Activated naive CD4-positive, alpha-beta T cell treated with anti-CD3 and anti-CD28 coated beads, Interleukin-2, amount 50 U/mL, for 72 hours (primary cell): ENCODE measurements around the gene MYO18B. TPM values are rescaled to one million over a fixed set of nuclear protein-coding genes. Genes with fewer than 3 reads are reported as not detected.

ENCODE experiments used
- ATAC-seq, 2 donors: fragments of 150-1000 bp; cut with Tn5 transposase; 2 replicates each; pipeline ENCODE4 v1.10.0; 2021; ENCODE audit warnings: mild to moderate bottlenecking in 2 of 2, moderate library complexity in 2 of 2
- DNase-seq, 2 donors: peaks; one replicate each; pipeline ENCODE4 v3.0.0; 2021 to 2022; ENCODE audit warnings: low spot score in 2 of 2
- H3K27ac Mint-ChIP-seq, 2 donors: one replicate each; pipeline ENCODE4 v1.8.0; 2022; ENCODE audit warnings: mild to moderate bottlenecking in 2 of 2, mixed read lengths in 2 of 2
- H3K36me3 Mint-ChIP-seq, 2 donors: one replicate each; pipeline ENCODE4 v1.8.0; 2022; ENCODE audit warnings: mixed read lengths in 2 of 2
- H3K9me3 Mint-ChIP-seq, 2 donors: one replicate each; pipeline ENCODE4 v1.8.0; 2022; ENCODE audit warnings: mixed read lengths in 2 of 2
- total RNA-seq, 2 donors: library from RNA; stranded (reverse); gene quantifications; one replicate each; pipeline ENCODE4 v1.2.3, GENCODE V29; 2022

Gene MYO18B
- total RNA-seq, 2 donors from 2014 or later = 0.98 to 5.9 TPM

GRCh38 chr22:26019596-26019995 is 277.6 kb downstream of the MYO18B start:
- DNase-seq (no peak), ATAC-seq (no peak)
- Mint-ChIP-seq H3K27ac (no peak overlapping the region), H3K36me3 (no peaks in the 10 kb centered on the region), H3K9me3 (peaks cover 6 to 16% of the 10 kb centered on the region in 2 donors)

GRCh38 chr22:26021516-26021915 is 279.5 kb downstream of the MYO18B start:
- no peak for ATAC-seq

GRCh38 chr22:26023104-26023775 is 281.3 kb downstream of the MYO18B start:
- H3K27ac Mint-ChIP-seq = no peak overlapping the region
- no peaks in the 10 kb centered on the region for H3K36me3 Mint-ChIP-seq
- DNase-seq (no peak), ATAC-seq (no peak)
- peaks cover 6 to 8% of the 10 kb centered on the region in 2 donors for H3K9me3 Mint-ChIP-seq

More at GRCh38 chr22:26021516-26021915, 279.5 kb downstream of the MYO18B start:
- Mint-ChIP-seq H3K27ac (no peak overlapping the region), H3K9me3 (peaks cover 6 to 8% of the 10 kb centered on the region in 2 donors), H3K36me3 (no peaks in the 10 kb centered on the region)
- no peak for DNase-seq

GRCh38 chr22:26025626-26026025 is 283.6 kb downstream of the MYO18B start:
- ATAC-seq = no peak
- no peak for DNase-seq
- peaks cover 6 to 8% of the 10 kb centered on the region in 2 donors for H3K9me3 Mint-ChIP-seq
- H3K36me3 Mint-ChIP-seq = no peaks in the 10 kb centered on the region
- no peak overlapping the region for H3K27ac Mint-ChIP-seq

DNA sequence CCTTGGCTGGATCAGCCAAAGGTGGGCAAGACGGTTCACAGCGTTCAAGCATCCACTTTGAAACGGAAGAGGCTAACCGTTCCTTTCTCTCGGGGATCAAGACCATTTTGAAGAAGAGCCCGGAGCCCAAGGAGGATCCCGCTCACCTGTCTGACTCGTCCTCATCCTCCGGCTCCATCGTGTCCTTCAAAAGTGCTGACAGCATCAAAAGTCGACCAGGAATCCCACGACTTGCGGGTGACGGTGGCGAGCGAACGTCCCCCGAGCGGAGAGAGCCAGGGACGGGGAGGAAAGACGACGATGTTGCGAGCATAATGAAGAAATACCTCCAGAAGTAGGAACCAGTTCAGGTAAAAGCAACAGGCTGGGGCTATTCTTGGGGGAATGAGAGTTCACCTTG is 285.4 kb downstream of the MYO18B start:
- no peaks in the 10 kb centered on the region for H3K36me3 Mint-ChIP-seq
- ATAC-seq (no peak), DNase-seq (no peak)
- H3K9me3 Mint-ChIP-seq = peaks cover 5 to 6% of the 10 kb centered on the region in 2 donors
- H3K27ac Mint-ChIP-seq = no peak overlapping the region

DNA sequence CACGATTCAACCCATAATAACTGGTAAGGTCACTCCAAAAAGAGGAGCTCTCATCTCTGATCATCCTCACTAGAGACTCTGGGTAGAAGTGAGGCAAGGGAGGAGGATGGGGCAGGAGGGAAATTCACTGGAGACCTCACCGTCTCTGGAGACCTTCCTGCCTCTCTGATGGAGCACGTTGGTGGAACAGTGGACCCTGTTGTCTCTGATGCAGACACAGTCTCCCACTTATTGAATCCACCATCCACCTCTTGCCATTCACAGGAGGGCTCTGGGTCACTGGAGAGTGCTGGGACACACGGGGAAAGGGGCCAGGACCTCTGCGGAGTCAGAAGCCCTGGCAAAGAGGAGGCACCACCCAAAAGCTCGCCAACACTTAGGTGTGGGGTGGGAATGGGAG is 289.7 kb downstream of the MYO18B start:
- no peak for DNase-seq
- Mint-ChIP-seq H3K27ac (no peak overlapping the region), H3K9me3 (peaks cover 4 to 16% of the 10 kb centered on the region in 2 donors), H3K36me3 (peaks cover 0 to 12% of the 10 kb centered on the region in 2 donors)
- ATAC-seq = no peak

GRCh38 chr22:26033071-26033470 is 291.1 kb downstream of the MYO18B start:
- no peak for ATAC-seq
- peaks cover 0 to 14% of the 10 kb centered on the region in 2 donors for H3K36me3 Mint-ChIP-seq
- peaks cover 5 to 21% of the 10 kb centered on the region in 2 donors for H3K9me3 Mint-ChIP-seq
- no peak for DNase-seq
- H3K27ac Mint-ChIP-seq = no peak overlapping the region

DNA sequence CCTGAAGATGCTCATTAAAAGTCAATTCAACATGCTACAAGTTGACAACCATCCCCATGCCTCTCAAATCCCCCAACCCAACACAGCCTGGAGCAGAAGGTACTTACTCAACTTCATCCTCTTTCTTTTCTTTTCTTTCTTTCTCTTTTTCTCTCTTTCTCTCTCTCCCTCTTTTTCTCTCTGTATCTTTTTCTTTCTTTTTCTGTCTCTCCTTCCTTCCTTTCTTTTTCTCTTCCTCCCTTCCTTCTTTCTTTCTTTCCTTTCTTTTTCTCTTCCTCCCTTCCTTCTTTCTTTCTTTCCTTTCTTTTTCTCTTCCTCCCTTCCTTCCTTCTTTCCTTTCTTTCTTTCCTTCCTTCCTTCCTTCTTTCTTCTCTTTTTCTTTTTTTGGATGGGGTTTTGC is 291.6 kb downstream of the MYO18B start:
- ATAC-seq (no peak), DNase-seq (no peak)
- Mint-ChIP-seq H3K27ac (no peak overlapping the region), H3K36me3 (peaks cover 0 to 14% of the 10 kb centered on the region in 2 donors), H3K9me3 (peaks cover 5 to 21% of the 10 kb centered on the region in 2 donors)

DNA sequence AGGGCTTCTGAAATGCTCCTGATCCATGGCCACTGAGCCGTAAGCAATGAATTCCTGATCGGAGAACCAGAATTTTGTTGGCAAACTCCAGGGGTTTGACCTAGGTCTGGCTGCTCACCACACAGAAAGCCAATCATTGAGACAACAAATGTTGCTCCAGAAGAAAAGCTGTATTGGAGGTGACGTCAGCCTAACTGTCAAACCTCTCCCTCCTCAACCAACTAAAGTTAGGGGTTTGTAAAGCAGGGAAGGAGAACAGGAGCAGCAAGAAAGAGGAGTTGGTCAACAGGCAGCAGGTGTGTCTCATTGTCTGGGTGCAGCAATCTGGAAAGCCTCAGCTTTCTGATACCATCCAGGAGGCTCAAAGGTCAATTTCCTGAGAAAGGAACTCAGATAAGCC is 293.5 kb downstream of the MYO18B start:
- Mint-ChIP-seq H3K36me3 (peaks cover 0 to 20% of the 10 kb centered on the region in 2 donors), H3K9me3 (peaks cover 5 to 21% of the 10 kb centered on the region in 2 donors), H3K27ac (no peak overlapping the region)
- no peak for ATAC-seq
- no peak for DNase-seq

GRCh38 chr22:26038365-26038764 is 296.4 kb downstream of the MYO18B start:
- Mint-ChIP-seq H3K36me3 (peaks cover 0 to 20% of the 10 kb centered on the region in 2 donors), H3K27ac (no peak overlapping the region), H3K9me3 (peaks cover 5 to 21% of the 10 kb centered on the region in 2 donors)
- ATAC-seq (no peak), DNase-seq (no peak)

DNA sequence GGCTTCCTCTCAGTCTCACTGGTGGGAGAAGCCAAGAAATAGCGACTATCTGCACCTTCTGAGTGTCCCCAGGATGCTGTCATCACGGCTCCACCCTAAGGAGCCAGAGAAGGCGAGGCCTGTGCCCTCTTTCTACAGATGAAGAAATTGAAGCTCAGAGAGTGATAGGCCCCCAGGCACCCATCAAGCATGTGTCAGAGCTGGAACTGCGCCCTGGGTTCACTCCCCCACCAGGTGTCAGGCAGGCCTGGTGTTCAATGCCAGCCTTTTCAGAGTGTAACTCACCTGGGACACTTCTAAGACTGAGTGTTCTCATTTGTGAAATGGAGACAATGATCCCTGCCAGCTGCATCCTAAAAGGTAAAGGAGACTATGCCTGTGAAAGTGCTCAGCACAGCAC is 299.9 kb downstream of the MYO18B start:
- DNase-seq (no peak), ATAC-seq (no peak)
- H3K27ac Mint-ChIP-seq = no peak overlapping the region
- H3K9me3 Mint-ChIP-seq = peaks cover 0 to 2% of the 10 kb centered on the region in 2 donors
- H3K36me3 Mint-ChIP-seq = peaks cover 0 to 6% of the 10 kb centered on the region in 2 donors

GRCh38 chr22:26043031-26043430 is 301.0 kb downstream of the MYO18B start:
- no peaks in the 10 kb centered on the region for H3K9me3 Mint-ChIP-seq
- H3K27ac Mint-ChIP-seq = no peak overlapping the region
- DNase-seq (no peak), ATAC-seq (no peak)
- H3K36me3 Mint-ChIP-seq = peaks cover 0 to 6% of the 10 kb centered on the region in 2 donors

DNA sequence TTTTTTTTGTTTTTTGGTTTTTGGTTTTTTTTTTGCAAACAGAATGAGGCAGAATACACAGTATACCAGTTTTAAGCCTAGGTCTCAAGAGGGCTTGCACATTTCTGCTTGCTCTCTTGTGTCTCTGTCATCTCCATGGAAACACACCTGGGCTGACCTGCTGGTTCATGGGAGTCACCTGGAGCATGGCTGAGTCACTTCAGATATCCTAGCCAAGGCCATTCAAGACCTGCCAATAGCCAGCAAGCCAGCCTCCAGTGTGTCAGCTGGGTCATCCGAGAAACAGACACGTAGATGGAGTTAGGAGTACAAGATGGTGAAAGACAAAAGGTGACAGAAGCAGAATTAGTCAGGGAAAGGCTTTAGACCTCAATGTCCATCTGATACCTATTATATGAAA is 303.1 kb downstream of the MYO18B start:
- peaks cover 0 to 4% of the 10 kb centered on the region in 2 donors for H3K36me3 Mint-ChIP-seq

GRCh38 chr22:26045860-26046259 is 303.9 kb downstream of the MYO18B start:
- DNase-seq = no peak
- H3K27ac Mint-ChIP-seq = no peak overlapping the region
- no peaks in the 10 kb centered on the region for H3K36me3 Mint-ChIP-seq
- no peak for ATAC-seq
- peaks cover 0 to 3% of the 10 kb centered on the region in 2 donors for H3K9me3 Mint-ChIP-seq

More for the DNA sequence above, 303.1 kb downstream of the MYO18B start:
- DNase-seq (no peak), ATAC-seq (no peak)
- H3K27ac Mint-ChIP-seq = no peak overlapping the region
- H3K9me3 Mint-ChIP-seq = no peaks in the 10 kb centered on the region

DNA sequence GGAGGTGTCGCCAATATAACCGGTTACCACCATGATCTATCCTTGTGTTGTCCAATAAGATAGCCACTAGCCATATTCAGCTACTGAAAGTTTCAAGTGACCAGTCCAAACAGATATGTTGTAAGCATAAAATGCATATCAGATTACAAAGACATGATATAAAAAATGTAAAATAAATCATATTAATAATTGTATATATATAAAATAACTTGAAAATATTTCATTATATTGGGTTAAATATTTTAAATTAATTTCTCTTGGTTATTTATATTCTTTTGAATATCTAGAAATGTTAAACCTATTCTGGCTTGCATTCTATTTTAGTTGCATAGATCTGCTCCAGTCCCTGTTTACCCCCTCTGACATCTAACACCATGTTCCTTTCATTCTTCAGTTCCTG is 305.5 kb downstream of the MYO18B start:
- ATAC-seq = no peak
- no peak for DNase-seq
- no peak overlapping the region for H3K27ac Mint-ChIP-seq
- H3K36me3 Mint-ChIP-seq = no peaks in the 10 kb centered on the region
- peaks cover 0 to 3% of the 10 kb centered on the region in 2 donors for H3K9me3 Mint-ChIP-seq

GRCh38 chr22:26047920-26048319 is 305.9 kb downstream of the MYO18B start:
- peaks cover 0 to 3% of the 10 kb centered on the region in 2 donors for H3K9me3 Mint-ChIP-seq
- H3K36me3 Mint-ChIP-seq = no peaks in the 10 kb centered on the region
- DNase-seq = no peak
- no peak for ATAC-seq
- H3K27ac Mint-ChIP-seq = no peak overlapping the region

- Mint-ChIP-seq H3K36me3 (no peaks in the 10 kb centered on the region), H3K27ac (no peak overlapping the region), H3K9me3 (peaks cover 0 to 3% of the 10 kb centered on the region in 2 donors)
- ATAC-seq (no peak), DNase-seq (no peak)
Observed at GRCh38 chr22:26050079-26050478, 308.1 kb downstream of the MYO18B start.

- H3K27ac Mint-ChIP-seq = no peak overlapping the region
- DNase-seq = no peak
- no peak for ATAC-seq
- H3K36me3 Mint-ChIP-seq = no peaks in the 10 kb centered on the region
- H3K9me3 Mint-ChIP-seq = peaks cover 0 to 3% of the 10 kb centered on the region in 2 donors
Observed at GRCh38 chr22:26053737-26054316, 311.8 kb downstream of the MYO18B start.
